ENCODE results near the gene ARPC5L. TPM values are rescaled to one million over a fixed set of nuclear protein-coding genes. Genes with fewer than 3 reads are reported as not detected.

Gene ARPC5L
- total and polyA plus RNA-seq, 2 experiments from 2014 or later, result 44.0 to 84.4 TPM

GRCh38 chr9:124818431-124819281 lies 43.3 kb upstream of the ARPC5L start:
- Histone ChIP-seq H3K9me3 (ENCODE audit: low read depth) (no peaks in the 10 kb centered on the region), H3K4me1 (ENCODE audit: insufficient read depth) (peaks cover 13% of the 10 kb centered on the region), H3K4me3 (no peak overlapping the region), H4K20me1 (ENCODE audit: insufficient read depth, poor library complexity, severe bottlenecking) (no peaks in the 10 kb centered on the region), H3K9me2 (replicated peaks; ENCODE audit: insufficient read depth) (no peaks in the 10 kb centered on the region), H3K27me3 (no peaks in the 10 kb centered on the region), H3K36me3 (replicated peaks; ENCODE audit: insufficient read depth, low read depth) (no peaks in the 10 kb centered on the region), H3K4me2 (no peak overlapping the region), H3K27ac (peak overlapping the region; percentile 83), H3K79me2 (no peaks in the 10 kb centered on the region), H2AFZ (peak overlapping the region; percentile 17)
- TF ChIP-seq EZH2phosphoT487 (IDR thresholded peaks at IDR 0.05; ENCODE audit: low read depth, severe bottlenecking, unreplicated experiment), result no peak
- TF ChIP-seq CTCF (IDR thresholded peaks at IDR 0.05; ENCODE audit: poor library complexity), result no peak
- no peak for TF ChIP-seq EZH2 (IDR thresholded peaks at IDR 0.05; ENCODE audit: borderline replicate concordance)
- 47% methylated on average over 17 of the region's 18 CpGs for WGBS (ENCODE audit: low lambda C conversion rate, missing lambda C conversion rate)
- DNase-seq (ENCODE audit: low spot score), result peak; percentile 69

- no peak overlapping the region for H3K4me2 ChIP-seq
- H3K27ac ChIP-seq, result no peak overlapping the region
- H3K4me3 ChIP-seq, result no peak overlapping the region
- DNase-seq (ENCODE audit: low spot score), result no peak
- no peaks in the 10 kb centered on the region for H3K36me3 ChIP-seq (replicated peaks; ENCODE audit: insufficient read depth, low read depth)
- peaks cover 13% of the 10 kb centered on the region for H3K4me1 ChIP-seq (ENCODE audit: insufficient read depth)
- TF ChIP-seq EZH2 (IDR thresholded peaks at IDR 0.05; ENCODE audit: borderline replicate concordance) (no peak), CTCF (IDR thresholded peaks at IDR 0.05; ENCODE audit: poor library complexity) (no peak), EZH2phosphoT487 (IDR thresholded peaks at IDR 0.05; ENCODE audit: low read depth, severe bottlenecking, unreplicated experiment) (no peak)
- H3K9me2 ChIP-seq (replicated peaks; ENCODE audit: insufficient read depth), result no peaks in the 10 kb centered on the region
- no peaks in the 10 kb centered on the region for H3K79me2 ChIP-seq
- no peaks in the 10 kb centered on the region for H4K20me1 ChIP-seq (ENCODE audit: insufficient read depth, poor library complexity, severe bottlenecking)
- 89% methylated on average over 12 of the region's 12 CpGs for WGBS (ENCODE audit: low lambda C conversion rate, missing lambda C conversion rate)
- H3K27me3 ChIP-seq, result no peaks in the 10 kb centered on the region
- no peaks in the 10 kb centered on the region for H3K9me3 ChIP-seq (ENCODE audit: low read depth)
- H2AFZ ChIP-seq, result no peak overlapping the region
These were observed 41.0 kb upstream of the ARPC5L start for GRCh38 chr9:124820698-124821623.

- no peaks in the 10 kb centered on the region for H3K79me2 ChIP-seq
- no peak overlapping the region for H3K27ac ChIP-seq
- peaks cover 6% of the 10 kb centered on the region for H3K27me3 ChIP-seq
- TF ChIP-seq CTCF (IDR thresholded peaks at IDR 0.05; ENCODE audit: poor library complexity) (no peak), EZH2 (IDR thresholded peaks at IDR 0.05; ENCODE audit: borderline replicate concordance) (no peak), EZH2phosphoT487 (IDR thresholded peaks at IDR 0.05; ENCODE audit: low read depth, severe bottlenecking, unreplicated experiment) (no peak)
- no peaks in the 10 kb centered on the region for H3K36me3 ChIP-seq (replicated peaks; ENCODE audit: insufficient read depth, low read depth)
- H3K9me2 ChIP-seq (replicated peaks; ENCODE audit: insufficient read depth), result no peaks in the 10 kb centered on the region
- DNase-seq (ENCODE audit: low spot score), result no peak
- 38% methylated on average over 2 of the region's 2 CpGs for WGBS (ENCODE audit: low lambda C conversion rate, missing lambda C conversion rate)
- H3K4me3 ChIP-seq, result no peak overlapping the region
- H3K4me2 ChIP-seq, result no peak overlapping the region
- peaks cover 4% of the 10 kb centered on the region for H3K4me1 ChIP-seq (ENCODE audit: insufficient read depth)
- no peak overlapping the region for H2AFZ ChIP-seq
- no peaks in the 10 kb centered on the region for H3K9me3 ChIP-seq (ENCODE audit: low read depth)
- H4K20me1 ChIP-seq (ENCODE audit: insufficient read depth, poor library complexity, severe bottlenecking), result no peaks in the 10 kb centered on the region
These were observed 33.2 kb upstream of the ARPC5L start for GRCh38 chr9:124828489-124829333.
